ENCODE measurements around the gene HIVEP3. TPM values are rescaled to one million over a fixed set of nuclear protein-coding genes. Genes with fewer than 3 reads are reported as not detected.

HIVEP3 gene
- polyA plus RNA-seq, 1 of the 3 experiments (the other 2 are of a cell fraction) = 6.4 TPM

GRCh38 chr1:41728403-41729202 is 190.1 kb downstream of the HIVEP3 start (continued):
- TF ChIP-seq RFX5 (IDR thresholded peaks at IDR 0.05; ENCODE audit: low read length) = no peak
- no peak for TF ChIP-seq NRF1 (IDR thresholded peaks at IDR 0.05; ENCODE audit: low read depth, low read length)
- TF ChIP-seq, protein P1, sequence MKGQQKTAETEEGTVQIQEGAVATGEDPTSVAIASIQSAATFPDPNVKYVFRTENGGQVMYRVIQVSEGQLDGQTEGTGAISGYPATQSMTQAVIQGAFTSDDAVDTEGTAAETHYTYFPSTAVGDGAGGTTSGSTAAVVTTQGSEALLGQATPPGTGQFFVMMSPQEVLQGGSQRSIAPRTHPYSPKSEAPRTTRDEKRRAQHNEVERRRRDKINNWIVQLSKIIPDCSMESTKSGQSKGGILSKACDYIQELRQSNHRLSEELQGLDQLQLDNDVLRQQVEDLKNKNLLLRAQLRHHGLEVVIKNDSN (IDR thresholded peaks at IDR 0.05; ENCODE audit: borderline replicate concordance, low read depth) = no peak
- TF ChIP-seq GATA2 (CRISPR knock-in tag; IDR thresholded peaks at IDR 0.05) = no peak
- TF ChIP-seq RXRA (IDR thresholded peaks at IDR 0.05; ENCODE audit: borderline replicate concordance, low read depth) = no peak
- no peak for TF ChIP-seq RCOR1 (IDR thresholded peaks at IDR 0.05; ENCODE audit: low read length)
- no peak for TF ChIP-seq POLR2AphosphoS5 (IDR thresholded peaks at IDR 0.05; ENCODE audit: low read depth, low read length)

DNA sequence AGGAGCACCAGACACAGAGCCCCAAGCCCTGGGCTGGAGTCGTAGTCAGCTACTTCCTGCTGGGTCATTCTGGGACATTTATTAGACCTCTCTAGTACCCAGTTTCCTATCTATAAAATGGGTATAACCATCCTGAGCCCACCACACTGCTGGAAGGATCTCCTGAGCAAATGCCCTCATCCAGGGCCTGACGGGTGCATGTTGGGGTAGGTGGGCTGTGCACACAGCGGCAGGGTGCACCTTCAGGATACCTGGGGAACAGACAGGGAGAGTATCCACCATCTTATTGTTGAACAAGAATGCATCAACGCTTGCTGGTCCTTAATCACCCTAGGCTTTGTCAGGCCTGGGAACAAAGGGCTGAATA is 191.0 kb downstream of the HIVEP3 start:
- ChIA-PET CTCF (interaction anchor here (1.3 kb wide), 1 partner anchor 154 kb away, joined by 5 read pairs; no protein-coding TSS in a partner anchor), POLR2A (no interaction called here)
- DNase-seq = no peak
- no peaks in the 10 kb centered on the region for H3K9me2 ChIP-seq
- WGBS (ENCODE audit: low lambda C conversion rate) = 90% methylated on average over 2 of the region's 4 CpGs
- no peaks in the 10 kb centered on the region for H3F3A ChIP-seq (replicated peaks; ENCODE audit: insufficient read depth)
- H3K36me3 ChIP-seq (replicated peaks in 1 of 2; ENCODE audit: control insufficient read depth in 1 of 2, insufficient read depth in 2 of 2, low read length in 1 of 2) = no peaks in the 10 kb centered on the region
- no peak overlapping the region for H3K4me3 ChIP-seq (ENCODE audit: low read depth in 2 of 2, low read length in 1 of 2)
- H3K4me1 ChIP-seq (ENCODE audit: control insufficient read depth in 1 of 2, insufficient read depth in 2 of 2, low read depth in 1 of 2, low read length in 1 of 2) = peaks cover 0 to 37% of the 10 kb centered on the region in 2 experiments; a peak in 1 of 4 replicates
- no peak overlapping the region for H3K4me2 ChIP-seq
- H3K27me3 ChIP-seq (ENCODE audit: insufficient read depth) = no peaks in the 10 kb centered on the region
- H4K20me1 ChIP-seq (ENCODE audit: insufficient read depth) = no peaks in the 10 kb centered on the region
- H2AFZ ChIP-seq (ENCODE audit: low read depth) = no peak overlapping the region
- no peaks in the 10 kb centered on the region for H3K9me3 ChIP-seq
- no peaks in the 10 kb centered on the region for H3K79me2 ChIP-seq (ENCODE audit: insufficient read depth)
- no peak overlapping the region for H3K9ac ChIP-seq
- TF ChIP-seq RAD21 (IDR thresholded peaks at IDR 0.05; ENCODE audit: low read length) (no peak), MAX (IDR thresholded peaks at IDR 0.05; ENCODE audit: low read depth) (no peak), FOXJ3 (CRISPR knock-in tag; IDR thresholded peaks at IDR 0.05) (no peak), ELF1 (IDR thresholded peaks at IDR 0.05) (no peak), RFX5 (IDR thresholded peaks at IDR 0.05; ENCODE audit: low read length) (no peak)
- H3K27ac ChIP-seq (ENCODE audit: low read depth in 2 of 2, low read length in 1 of 2) = no peak overlapping the region

- CTCF ChIA-PET = no interaction called here
- no peaks in the 10 kb centered on the region for H3K27me3 ChIP-seq (ENCODE audit: insufficient read depth)
- no peak overlapping the region for H2AFZ ChIP-seq (ENCODE audit: low read depth)
Measured at GRCh38 chr1:41726899-41727748, 191.6 kb downstream of the HIVEP3 start.

More at GRCh38 chr1:41726899-41727748, 191.6 kb downstream of the HIVEP3 start:
- DNase-seq = no peak
- no peaks in the 10 kb centered on the region for H3K79me2 ChIP-seq (ENCODE audit: insufficient read depth)
- no peak overlapping the region for H3K4me2 ChIP-seq
- TF ChIP-seq JUND (IDR thresholded peaks at IDR 0.05) (no peak), FOXJ3 (CRISPR knock-in tag; IDR thresholded peaks at IDR 0.05) (no peak)
- no peak overlapping the region for H3K27ac ChIP-seq (ENCODE audit: low read depth in 2 of 2, low read length in 1 of 2)
- H3K4me3 ChIP-seq (ENCODE audit: low read depth in 2 of 2, low read length in 1 of 2) = no peak overlapping the region
- no peaks in the 10 kb centered on the region for H3K9me3 ChIP-seq
- no peaks in the 10 kb centered on the region for H3K9me2 ChIP-seq
- POLR2A ChIA-PET = no interaction called here
- no peaks in the 10 kb centered on the region for H4K20me1 ChIP-seq (ENCODE audit: insufficient read depth)
- H3K4me1 ChIP-seq (ENCODE audit: control insufficient read depth in 1 of 2, insufficient read depth in 2 of 2, low read depth in 1 of 2, low read length in 1 of 2) = peaks cover 0 to 31% of the 10 kb centered on the region in 2 experiments; a peak in 1 of 4 replicates
- no peak overlapping the region for H3K9ac ChIP-seq
- WGBS (ENCODE audit: low lambda C conversion rate) = 91% methylated on average over 19 of the region's 24 CpGs
- no peaks in the 10 kb centered on the region for H3K36me3 ChIP-seq (replicated peaks in 1 of 2; ENCODE audit: control insufficient read depth in 1 of 2, insufficient read depth in 2 of 2, low read length in 1 of 2)
- no peaks in the 10 kb centered on the region for H3F3A ChIP-seq (replicated peaks; ENCODE audit: insufficient read depth)
